Measurements from ENCODE around the gene GALNTL6. TPM values are rescaled to one million over a fixed set of nuclear protein-coding genes. Genes with fewer than 3 reads are reported as not detected.

The GALNTL6 gene
- total RNA-seq, 4 donors from 2014 or later, result 0.82 to 0.95 TPM; not detected in 2

DNA sequence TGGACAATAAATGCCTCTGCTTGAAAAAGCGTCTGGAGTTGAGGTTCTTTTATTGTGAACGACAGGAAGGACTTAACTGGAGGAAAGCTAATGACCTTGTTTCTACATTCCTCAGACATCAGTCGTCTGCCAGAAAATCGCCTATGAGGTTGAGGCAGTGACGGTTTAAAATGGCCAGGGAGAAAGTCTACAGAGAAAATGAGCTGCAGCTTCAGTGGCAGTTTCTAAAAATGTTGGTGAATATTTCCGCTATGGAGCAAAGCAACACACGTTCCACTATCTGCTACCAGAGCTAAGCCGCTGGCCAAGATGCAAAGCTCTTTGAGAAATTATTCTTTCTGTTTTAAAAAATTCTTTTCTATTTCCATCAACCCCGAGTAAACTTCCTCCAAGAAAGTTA, 1238.5 kb downstream of the GALNTL6 start:
- Histone ChIP-seq H3K4me1 (peaks cover 0 to 1% (median under 1%) of the 10 kb centered on the region in 4 donors), H3K4me3 (no peak overlapping the region), H3K27me3 (no peaks in the 10 kb centered on the region), H3K27ac (no peak overlapping the region), H3K9me3 (no peaks in the 10 kb centered on the region), H3K36me3 (no peaks in the 10 kb centered on the region)
- in situ Hi-C loops (cut with MboI; ENCODE audit: low pct_ligation_motif_present in 1 of 4, low pct_unique_long_range_greater_than_20kb in 1 of 4, low sequenced_read_pairs in 3 of 4) (no loop called here), intact Hi-C loops (cut with DNase I; ENCODE audit: low total_unique reads) (no loop called here)
- 56 to 61% methylated on average over 7 to 9 of the region's 9 CpGs for WGBS, 2 donors (ENCODE audit: low coverage in 1 of 2)
- TF ChIP-seq, protein P1, sequence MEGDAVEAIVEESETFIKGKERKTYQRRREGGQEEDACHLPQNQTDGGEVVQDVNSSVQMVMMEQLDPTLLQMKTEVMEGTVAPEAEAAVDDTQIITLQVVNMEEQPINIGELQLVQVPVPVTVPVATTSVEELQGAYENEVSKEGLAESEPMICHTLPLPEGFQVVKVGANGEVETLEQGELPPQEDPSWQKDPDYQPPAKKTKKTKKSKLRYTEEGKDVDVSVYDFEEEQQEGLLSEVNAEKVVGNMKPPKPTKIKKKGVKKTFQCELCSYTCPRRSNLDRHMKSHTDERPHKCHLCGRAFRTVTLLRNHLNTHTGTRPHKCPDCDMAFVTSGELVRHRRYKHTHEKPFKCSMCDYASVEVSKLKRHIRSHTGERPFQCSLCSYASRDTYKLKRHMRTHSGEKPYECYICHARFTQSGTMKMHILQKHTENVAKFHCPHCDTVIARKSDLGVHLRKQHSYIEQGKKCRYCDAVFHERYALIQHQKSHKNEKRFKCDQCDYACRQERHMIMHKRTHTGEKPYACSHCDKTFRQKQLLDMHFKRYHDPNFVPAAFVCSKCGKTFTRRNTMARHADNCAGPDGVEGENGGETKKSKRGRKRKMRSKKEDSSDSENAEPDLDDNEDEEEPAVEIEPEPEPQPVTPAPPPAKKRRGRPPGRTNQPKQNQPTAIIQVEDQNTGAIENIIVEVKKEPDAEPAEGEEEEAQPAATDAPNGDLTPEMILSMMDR (IDR thresholded peaks at IDR 0.05), result no peak
- no peak for TF ChIP-seq POLR2A (IDR thresholded peaks at IDR 0.05)
- no peak for TF ChIP-seq POLR2AphosphoS5 (IDR thresholded peaks at IDR 0.05)
- TF ChIP-seq EP300 (IDR thresholded peaks at IDR 0.05; ENCODE audit: low read depth), result no peak
- no peak for DNase-seq

DNA sequence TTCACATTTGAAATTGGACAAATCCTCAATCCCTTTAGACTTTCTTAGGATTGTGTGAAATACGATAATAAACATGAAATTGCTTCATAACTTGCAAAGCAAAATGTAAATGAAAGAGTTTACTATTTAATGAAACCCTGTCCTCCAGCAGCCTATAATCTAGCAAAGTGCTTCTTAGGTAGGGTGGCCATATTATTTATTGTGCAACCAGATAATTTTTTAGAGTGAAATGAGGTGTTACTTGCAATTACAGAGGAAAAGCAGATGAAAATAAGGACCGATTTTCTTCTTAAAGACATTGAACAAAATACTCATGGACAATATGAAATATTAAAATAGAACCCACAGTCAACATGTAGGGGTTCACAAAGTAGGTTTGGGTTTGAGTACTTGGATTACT, 1239.2 kb downstream of the GALNTL6 start:
- H3K4me3 ChIP-seq, result no peak overlapping the region
- H3K27ac ChIP-seq, result no peak overlapping the region
- no peaks in the 10 kb centered on the region for H3K9me3 ChIP-seq
- TF ChIP-seq POLR2A (IDR thresholded peaks at IDR 0.05) (no peak), POLR2AphosphoS5 (IDR thresholded peaks at IDR 0.05) (no peak), EP300 (IDR thresholded peaks at IDR 0.05; ENCODE audit: low read depth) (no peak)
- TF ChIP-seq, protein P1 (IDR thresholded peaks at IDR 0.05), result no peak
- in situ Hi-C loops (cut with MboI; ENCODE audit: low pct_ligation_motif_present in 1 of 4, low pct_unique_long_range_greater_than_20kb in 1 of 4, low sequenced_read_pairs in 3 of 4) (no loop called here), intact Hi-C loops (cut with DNase I; ENCODE audit: low total_unique reads) (no loop called here)
- H3K36me3 ChIP-seq, result no peaks in the 10 kb centered on the region
- no peaks in the 10 kb centered on the region for H3K27me3 ChIP-seq
- H3K4me1 ChIP-seq, result peaks cover 0 to 9% (median 6%) of the 10 kb centered on the region in 4 donors
- DNase-seq, result no peak
- 65 to 87% methylated on average over 2 of the region's 2 CpGs for WGBS, 2 donors (ENCODE audit: low coverage in 1 of 2)

DNA sequence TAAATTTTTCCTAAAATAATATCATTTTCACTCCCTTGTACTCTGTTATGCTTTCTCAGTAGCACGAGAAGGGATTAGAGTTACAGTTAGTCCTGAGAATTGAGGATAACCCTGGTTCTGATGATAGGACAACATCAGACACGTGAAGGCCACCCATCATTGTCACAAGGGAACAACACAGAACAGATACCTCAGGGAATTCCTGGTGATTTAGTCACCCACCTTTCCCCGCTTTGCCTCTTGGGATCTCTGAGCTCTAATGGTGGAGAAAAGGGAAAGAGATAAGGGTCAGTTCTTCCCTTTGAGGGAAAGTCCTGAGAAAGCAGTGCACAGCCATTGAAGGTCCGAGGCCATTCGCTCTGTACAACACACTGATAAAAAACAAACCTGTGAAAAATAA, 1243.1 kb downstream of the GALNTL6 start:
- in situ Hi-C loops (cut with MboI; ENCODE audit: low pct_ligation_motif_present in 1 of 4, low pct_unique_long_range_greater_than_20kb in 1 of 4, low sequenced_read_pairs in 3 of 4), result no loop called here
- TF ChIP-seq POLR2A (IDR thresholded peaks at IDR 0.05), result no peak
- TF ChIP-seq EP300 (IDR thresholded peaks at IDR 0.05; ENCODE audit: low read depth), result no peak
- TF ChIP-seq, protein P1 (IDR thresholded peaks at IDR 0.05), result no peak
- no peak for TF ChIP-seq POLR2AphosphoS5 (IDR thresholded peaks at IDR 0.05)
- Histone ChIP-seq H3K4me3 (no peak overlapping the region), H3K27ac (no peak overlapping the region), H3K4me1 (peaks cover 0 to 12% (median 8%) of the 10 kb centered on the region in 4 donors), H3K27me3 (no peaks in the 10 kb centered on the region), H3K9me3 (no peaks in the 10 kb centered on the region), H3K36me3 (no peaks in the 10 kb centered on the region)
- intact Hi-C loops (cut with DNase I; ENCODE audit: low total_unique reads), result no loop called here
- 89 to 91% methylated on average over 5 of the region's 5 CpGs for WGBS, 2 donors (ENCODE audit: low coverage in 1 of 2)
- no peak for DNase-seq

DNA sequence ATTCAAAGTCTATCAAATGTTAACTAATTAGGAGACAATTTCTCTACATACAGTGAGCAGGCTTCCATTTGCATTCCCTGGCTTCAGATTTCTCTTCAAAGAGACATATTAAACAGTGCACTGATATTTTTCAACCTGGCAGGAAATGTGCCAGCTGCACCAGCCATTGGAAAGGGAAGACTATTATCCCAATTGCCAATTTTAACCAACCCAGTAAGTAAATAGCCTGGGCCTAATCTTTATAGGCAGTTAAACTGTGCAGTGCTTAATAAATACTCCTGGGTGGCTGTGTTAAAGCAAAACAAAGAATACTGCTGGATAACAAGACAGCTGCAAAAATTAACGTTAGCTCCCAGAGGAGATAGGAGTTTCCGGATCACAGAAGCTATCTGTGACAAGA, 1243.5 kb downstream of the GALNTL6 start:
- H3K4me1 ChIP-seq, result peaks cover 0 to 12% (median 8%) of the 10 kb centered on the region in 4 donors
- no peaks in the 10 kb centered on the region for H3K36me3 ChIP-seq
- 64% methylated on average over 2 of the region's 2 CpGs for WGBS, 2 donors (ENCODE audit: low coverage in 1 of 2)
- intact Hi-C loops (cut with DNase I; ENCODE audit: low total_unique reads), result no loop called here
- H3K27ac ChIP-seq, result no peak overlapping the region
- in situ Hi-C loops (cut with MboI; ENCODE audit: low pct_ligation_motif_present in 1 of 4, low pct_unique_long_range_greater_than_20kb in 1 of 4, low sequenced_read_pairs in 3 of 4), result no loop called here
- DNase-seq, result no peak
- H3K4me3 ChIP-seq, result no peak overlapping the region
- TF ChIP-seq POLR2A (IDR thresholded peaks at IDR 0.05) (no peak), EP300 (IDR thresholded peaks at IDR 0.05; ENCODE audit: low read depth) (no peak), POLR2AphosphoS5 (IDR thresholded peaks at IDR 0.05) (no peak)
- TF ChIP-seq, protein P1 (IDR thresholded peaks at IDR 0.05), result no peak
- H3K27me3 ChIP-seq, result no peaks in the 10 kb centered on the region
- no peaks in the 10 kb centered on the region for H3K9me3 ChIP-seq
